ENCODE data around the gene LIMS2. TPM values are rescaled to one million over a fixed set of nuclear protein-coding genes. Genes with fewer than 3 reads are reported as not detected.

Gene LIMS2
- total and polyA plus RNA-seq, 5 donors: 163 to 224 (median 200) TPM

- intact Hi-C loops (cut with DNase I): no loop called here
- Histone ChIP-seq H3K4me1 (ENCODE audit: control insufficient read depth, insufficient read depth, low read length) (peaks cover 53% of the 10 kb centered on the region), H3K4me3 (ENCODE audit: low read length) (no peak overlapping the region), H3K27me3 (ENCODE audit: control insufficient read depth, insufficient read depth) (no peaks in the 10 kb centered on the region), H3K27ac (ENCODE audit: low read length) (peak overlapping the region; percentile 68), H3K9me3 (ENCODE audit: control insufficient read depth, low read length) (no peaks in the 10 kb centered on the region)
- DNase-seq (peak; percentile 66 to 85 (median 83)), ATAC-seq (peak; percentile 38 to 39)
- WGBS: 60% methylated on average over 16 of the region's 16 CpGs
Measured at GRCh38 chr2:127655209-127656073, 19.9 kb downstream of the LIMS2 start.

GRCh38 chr2:127654838-127655175 is 20.5 kb downstream of the LIMS2 start:
- no peaks in the 10 kb centered on the region for H3K27me3 ChIP-seq (ENCODE audit: control insufficient read depth, insufficient read depth)
- H3K4me3 ChIP-seq (ENCODE audit: low read length): no peak overlapping the region
- peaks cover 55% of the 10 kb centered on the region for H3K4me1 ChIP-seq (ENCODE audit: control insufficient read depth, insufficient read depth, low read length)
- WGBS: 89% methylated on average over 8 of the region's 8 CpGs
- H3K9me3 ChIP-seq (ENCODE audit: control insufficient read depth, low read length): no peaks in the 10 kb centered on the region
- intact Hi-C loops (cut with DNase I): no loop called here
- ATAC-seq (no peak), DNase-seq (peak in 2 of 3 donors; percentile 12 to 50)
- peak overlapping the region; percentile 68 for H3K27ac ChIP-seq (ENCODE audit: low read length)

- Histone ChIP-seq H3K4me1 (ENCODE audit: control insufficient read depth, insufficient read depth, low read length) (peaks cover 54% of the 10 kb centered on the region), H3K9me3 (ENCODE audit: control insufficient read depth, low read length) (no peaks in the 10 kb centered on the region), H3K4me3 (ENCODE audit: low read length) (no peak overlapping the region), H3K27me3 (ENCODE audit: control insufficient read depth, insufficient read depth) (no peaks in the 10 kb centered on the region), H3K27ac (ENCODE audit: low read length) (peak overlapping the region; percentile 68)
- intact Hi-C loops (cut with DNase I): no loop called here
- ATAC-seq: no peak
- peak; percentile 13 to 65 (median 53) for DNase-seq
- WGBS: 91% methylated on average over 24 of the region's 24 CpGs
Measured at GRCh38 chr2:127654084-127654837, 21.1 kb downstream of the LIMS2 start.

GRCh38 chr2:127653421-127654083 is 21.8 kb downstream of the LIMS2 start:
- H3K27ac ChIP-seq (ENCODE audit: low read length): peak overlapping the region; percentile 46
- intact Hi-C loops (cut with DNase I): no loop called here
- ATAC-seq (no peak), DNase-seq (peak; percentile 13 to 47 (median 47))
- H3K9me3 ChIP-seq (ENCODE audit: control insufficient read depth, low read length): no peaks in the 10 kb centered on the region
- 77% methylated on average over 16 of the region's 16 CpGs for WGBS
- peaks cover 50% of the 10 kb centered on the region for H3K4me1 ChIP-seq (ENCODE audit: control insufficient read depth, insufficient read depth, low read length)
- H3K27me3 ChIP-seq (ENCODE audit: control insufficient read depth, insufficient read depth): no peaks in the 10 kb centered on the region
- no peak overlapping the region for H3K4me3 ChIP-seq (ENCODE audit: low read length)

GRCh38 chr2:127652786-127653357 is 22.5 kb downstream of the LIMS2 start:
- 55% methylated on average over 25 of the region's 25 CpGs for WGBS
- peak; percentile 12 to 61 (median 49) for DNase-seq
- Histone ChIP-seq H3K4me1 (ENCODE audit: control insufficient read depth, insufficient read depth, low read length) (peaks cover 46% of the 10 kb centered on the region), H3K27ac (ENCODE audit: low read length) (peak overlapping the region; percentile 46), H3K9me3 (ENCODE audit: control insufficient read depth, low read length) (no peaks in the 10 kb centered on the region), H3K4me3 (ENCODE audit: low read length) (no peak overlapping the region), H3K27me3 (ENCODE audit: control insufficient read depth, insufficient read depth) (no peaks in the 10 kb centered on the region)
- intact Hi-C loops (cut with DNase I): no loop called here
- ATAC-seq: no peak

DNA sequence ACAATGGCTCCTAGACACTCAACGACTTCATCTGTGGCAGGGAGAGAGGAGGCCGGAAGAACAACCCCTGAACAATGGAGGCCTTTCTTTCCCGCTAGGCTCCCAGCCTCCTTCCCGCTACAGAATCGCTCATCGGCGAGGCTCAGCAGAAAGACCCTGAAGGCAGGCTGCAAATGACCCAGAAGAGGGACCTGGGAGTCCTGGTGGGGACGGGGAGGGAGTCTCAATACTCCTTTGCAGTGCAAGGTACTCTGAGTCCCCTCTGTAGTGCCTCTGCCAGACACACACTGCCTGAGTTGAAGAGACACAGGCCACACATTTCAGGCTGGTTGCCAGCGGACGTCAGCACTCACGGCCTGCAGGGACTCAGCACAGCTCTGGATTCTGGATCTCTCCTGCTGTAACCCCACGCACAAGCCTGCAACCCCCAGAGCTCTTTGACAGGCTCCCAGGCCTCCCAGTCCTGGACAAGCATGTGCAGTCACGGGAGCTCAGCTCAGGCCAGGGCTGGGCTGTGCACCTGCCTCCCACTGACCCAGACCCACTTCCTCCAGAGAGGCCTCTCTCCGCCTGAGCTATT is 23.3 kb downstream of the LIMS2 start:
- H3K9me3 ChIP-seq (ENCODE audit: control insufficient read depth, low read length): no peaks in the 10 kb centered on the region
- H3K27ac ChIP-seq (ENCODE audit: low read length): peak overlapping the region; percentile 81
- intact Hi-C loops (cut with DNase I): no loop called here
- DNase-seq (peak; percentile 92 to 98 (median 96)), ATAC-seq (peak; percentile 66 to 83)
- no peaks in the 10 kb centered on the region for H3K27me3 ChIP-seq (ENCODE audit: control insufficient read depth, insufficient read depth)
- no peak overlapping the region for H3K4me3 ChIP-seq (ENCODE audit: low read length)
- 38% methylated on average over 14 of the region's 14 CpGs for WGBS
- peaks cover 48% of the 10 kb centered on the region for H3K4me1 ChIP-seq (ENCODE audit: control insufficient read depth, insufficient read depth, low read length)

GRCh38 chr2:127651381-127651809 is 23.9 kb downstream of the LIMS2 start:
- intact Hi-C loops (cut with DNase I): no loop called here
- H3K4me3 ChIP-seq (ENCODE audit: low read length): no peak overlapping the region
- peak; percentile 20 to 64 (median 59) for DNase-seq
- peaks cover 46% of the 10 kb centered on the region for H3K4me1 ChIP-seq (ENCODE audit: control insufficient read depth, insufficient read depth, low read length)
- peak overlapping the region; percentile 81 for H3K27ac ChIP-seq (ENCODE audit: low read length)
- no peak for ATAC-seq
- whole genome bisulfite sequencing: 82% methylated on average over 29 of the region's 29 CpGs
- H3K27me3 ChIP-seq (ENCODE audit: control insufficient read depth, insufficient read depth): no peaks in the 10 kb centered on the region
- H3K9me3 ChIP-seq (ENCODE audit: control insufficient read depth, low read length): no peaks in the 10 kb centered on the region

DNA sequence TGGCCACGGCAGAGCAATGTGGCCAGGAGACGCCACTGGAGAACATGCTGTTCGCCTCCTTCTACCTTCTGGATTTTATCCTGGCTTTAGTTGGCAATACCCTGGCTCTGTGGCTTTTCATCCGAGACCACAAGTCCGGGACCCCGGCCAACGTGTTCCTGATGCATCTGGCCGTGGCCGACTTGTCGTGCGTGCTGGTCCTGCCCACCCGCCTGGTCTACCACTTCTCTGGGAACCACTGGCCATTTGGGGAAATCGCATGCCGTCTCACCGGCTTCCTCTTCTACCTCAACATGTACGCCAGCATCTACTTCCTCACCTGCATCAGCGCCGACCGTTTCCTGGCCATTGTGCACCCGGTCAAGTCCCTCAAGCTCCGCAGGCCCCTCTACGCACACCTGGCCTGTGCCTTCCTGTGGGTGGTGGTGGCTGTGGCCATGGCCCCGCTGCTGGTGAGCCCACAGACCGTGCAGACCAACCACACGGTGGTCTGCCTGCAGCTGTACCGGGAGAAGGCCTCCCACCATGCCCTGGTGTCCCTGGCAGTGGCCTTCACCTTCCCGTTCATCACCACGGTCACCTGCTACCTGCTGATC is 24.4 kb downstream of the LIMS2 start:
- WGBS: 81% methylated on average over 28 of the region's 28 CpGs
- no peak overlapping the region for H3K27ac ChIP-seq (ENCODE audit: low read length)
- no peak for ATAC-seq
- no peak overlapping the region for H3K4me3 ChIP-seq (ENCODE audit: low read length)
- H3K27me3 ChIP-seq (ENCODE audit: control insufficient read depth, insufficient read depth): no peaks in the 10 kb centered on the region
- peak; percentile 35 to 72 (median 69) for DNase-seq
- intact Hi-C loops (cut with DNase I): no loop called here
- H3K9me3 ChIP-seq (ENCODE audit: control insufficient read depth, low read length): no peaks in the 10 kb centered on the region
- H3K4me1 ChIP-seq (ENCODE audit: control insufficient read depth, insufficient read depth, low read length): peaks cover 46% of the 10 kb centered on the region

- ATAC-seq: no peak
- peak; percentile 42 to 78 (median 67) for DNase-seq
- Histone ChIP-seq H3K9me3 (ENCODE audit: control insufficient read depth, low read length) (no peaks in the 10 kb centered on the region), H3K4me1 (ENCODE audit: control insufficient read depth, insufficient read depth, low read length) (peaks cover 45% of the 10 kb centered on the region), H3K27me3 (ENCODE audit: control insufficient read depth, insufficient read depth) (no peaks in the 10 kb centered on the region), H3K27ac (ENCODE audit: low read length) (peak overlapping the region; percentile 1), H3K4me3 (ENCODE audit: low read length) (no peak overlapping the region)
- intact Hi-C loops (cut with DNase I): no loop called here
- 68% methylated on average over 17 of the region's 17 CpGs for WGBS
Measured at GRCh38 chr2:127650041-127650784, 25.1 kb downstream of the LIMS2 start.

DNA sequence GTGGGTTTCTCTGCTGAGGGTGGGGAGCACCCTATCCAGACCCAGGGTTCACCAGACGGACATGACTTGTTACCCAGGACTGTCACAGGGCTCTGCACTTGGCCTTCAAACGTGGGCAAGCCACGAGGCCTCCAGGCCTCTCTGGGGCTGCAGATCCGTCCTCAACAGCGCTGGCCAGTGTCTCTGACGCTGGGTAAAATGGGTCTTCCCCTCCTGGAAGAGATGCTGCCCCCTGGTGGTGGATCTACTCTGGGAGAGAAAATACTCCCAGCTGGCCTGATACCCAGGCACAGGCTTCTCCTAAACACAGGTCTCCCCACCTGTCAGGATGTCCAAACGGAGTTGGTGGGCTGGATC is 25.7 kb downstream of the LIMS2 start:
- Histone ChIP-seq H3K27me3 (ENCODE audit: control insufficient read depth, insufficient read depth) (no peaks in the 10 kb centered on the region), H3K4me3 (ENCODE audit: low read length) (no peak overlapping the region), H3K4me1 (ENCODE audit: control insufficient read depth, insufficient read depth, low read length) (peaks cover 40% of the 10 kb centered on the region), H3K9me3 (ENCODE audit: control insufficient read depth, low read length) (no peaks in the 10 kb centered on the region), H3K27ac (ENCODE audit: low read length) (peak overlapping the region; percentile 31)
- ATAC-seq (peak; percentile 9 to 17), DNase-seq (peak; percentile 85 to 90 (median 86))
- intact Hi-C loops (cut with DNase I): no loop called here
- 14% methylated on average over 7 of the region's 7 CpGs for WGBS
